Esophagus squamous epithelium (tissue), 4 donors: ENCODE results near the gene TOX3.

Experiments
- CTCF ChIP-seq, 6 experiments: fragments of 450-650 bp in 4 of 6; fragments of 200-600 bp in 2 of 6; sonication (generic) in 2 of 6; IDR thresholded peaks; one replicate each; pipeline ENCODE4 v1.5.1; 2016 to 2019; ENCODE audit warnings: antibody characterized with exemption in 6 of 6, mild to moderate bottlenecking in 4 of 6, moderate library complexity in 4 of 6
- POLR2A ChIP-seq, 4 donors: fragments of 450-650 bp; IDR thresholded peaks; one replicate each; pipeline ENCODE4 v1.6.1; 2017; ENCODE audit warnings: antibody characterized with exemption in 4 of 4, mild to moderate bottlenecking in 4 of 4, moderate library complexity in 3 of 4

- TF ChIP-seq POLR2A (IDR thresholded peaks at IDR 0.05) (no peak), CTCF (IDR thresholded peaks at IDR 0.05) (no peak)
Measured at GRCh38 chr16:52562770-52563169, 15.8 kb upstream of the TOX3 start.
